HEK293 (cell line): ENCODE measurements around the gene PROK1.

Experiments used
- PRDM1 ChIP-seq: fragments of 450-650 bp; formaldehyde crosslinking; IDR thresholded peaks from 2 replicates; pipeline ENCODE4; 2016; ENCODE audit warnings: missing biosample characterization, missing genetic modification characterization
- YY2 ChIP-seq: fragments of 450-650 bp; formaldehyde crosslinking; IDR thresholded peaks from 2 replicates; pipeline ENCODE4 v1.5.1; 2016; ENCODE audit warnings: missing biosample characterization, missing genetic modification characterization
- ZBTB44 ChIP-seq: fragments of 450-650 bp; IDR thresholded peaks from 2 replicates; pipeline ENCODE4 v1.5.1; 2018; ENCODE audit warnings: missing biosample characterization, mild to moderate bottlenecking, missing genetic modification characterization
- ZBTB8A ChIP-seq: fragments of 450-650 bp; formaldehyde crosslinking; IDR thresholded peaks from 2 replicates; pipeline ENCODE4 v1.5.1; 2016; ENCODE audit warnings: missing biosample characterization, missing genetic modification characterization
- ZFP3 ChIP-seq: fragments of 450-650 bp; formaldehyde crosslinking; IDR thresholded peaks from 2 replicates; pipeline ENCODE4 v1.5.1; 2016; ENCODE audit warnings: low read depth, missing biosample characterization, missing genetic modification characterization
- ZNF18 ChIP-seq: fragments of 450-650 bp; formaldehyde crosslinking; IDR thresholded peaks from 2 replicates; pipeline ENCODE4 v1.5.1; 2016; ENCODE audit warnings: missing biosample characterization, missing genetic modification characterization
- ZNF311 ChIP-seq: fragments of 450-650 bp; formaldehyde crosslinking; IDR thresholded peaks from 2 replicates; pipeline ENCODE4 v1.5.1; 2017; ENCODE audit warnings: missing biosample characterization, missing genetic modification characterization, borderline replicate concordance
- ZNF501 ChIP-seq: fragments of 450-650 bp; formaldehyde crosslinking; IDR thresholded peaks from 2 replicates; pipeline ENCODE4 v1.5.1; 2016; ENCODE audit warnings: missing biosample characterization, missing genetic modification characterization
- ZNF830 ChIP-seq: fragments of 450-650 bp; IDR thresholded peaks from 2 replicates; pipeline ENCODE4 v1.5.0; 2018; ENCODE audit warnings: missing biosample characterization, missing genetic modification characterization, low read depth, mild to moderate bottlenecking, moderate library complexity
- TF ChIP-seq, protein P1 (sequence below): fragments of 450-650 bp; formaldehyde crosslinking; IDR thresholded peaks from 2 replicates; pipeline ENCODE4 v1.5.1; 2016; ENCODE audit warnings: missing biosample characterization, missing genetic modification characterization
- TF ChIP-seq, protein P2 (sequence below): fragments of 450-650 bp; formaldehyde crosslinking; IDR thresholded peaks from 2 replicates; pipeline ENCODE4 v1.5.1; 2016; ENCODE audit warnings: missing biosample characterization, missing genetic modification characterization

DNA sequence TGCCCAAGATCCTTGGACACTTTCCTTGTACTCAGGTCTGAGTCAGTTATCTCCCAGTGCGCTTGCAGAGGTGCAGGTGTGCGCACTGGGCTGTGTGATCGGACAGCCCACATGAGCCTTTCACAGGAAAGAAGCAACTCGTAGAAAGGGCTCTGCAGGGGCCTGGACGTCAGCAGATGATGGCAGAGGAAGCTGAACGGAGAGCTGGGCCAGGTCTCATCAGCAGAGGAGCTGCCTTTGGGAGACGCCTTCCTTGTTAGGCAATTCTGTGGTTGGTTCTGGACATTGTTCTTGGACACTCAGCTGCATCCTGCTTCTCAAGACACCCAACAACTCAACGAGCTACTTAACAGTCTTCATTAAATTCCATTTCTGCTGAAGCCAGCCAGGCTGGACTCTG lies 7.5 kb upstream of the PROK1 start:
- TF ChIP-seq, protein P1, sequence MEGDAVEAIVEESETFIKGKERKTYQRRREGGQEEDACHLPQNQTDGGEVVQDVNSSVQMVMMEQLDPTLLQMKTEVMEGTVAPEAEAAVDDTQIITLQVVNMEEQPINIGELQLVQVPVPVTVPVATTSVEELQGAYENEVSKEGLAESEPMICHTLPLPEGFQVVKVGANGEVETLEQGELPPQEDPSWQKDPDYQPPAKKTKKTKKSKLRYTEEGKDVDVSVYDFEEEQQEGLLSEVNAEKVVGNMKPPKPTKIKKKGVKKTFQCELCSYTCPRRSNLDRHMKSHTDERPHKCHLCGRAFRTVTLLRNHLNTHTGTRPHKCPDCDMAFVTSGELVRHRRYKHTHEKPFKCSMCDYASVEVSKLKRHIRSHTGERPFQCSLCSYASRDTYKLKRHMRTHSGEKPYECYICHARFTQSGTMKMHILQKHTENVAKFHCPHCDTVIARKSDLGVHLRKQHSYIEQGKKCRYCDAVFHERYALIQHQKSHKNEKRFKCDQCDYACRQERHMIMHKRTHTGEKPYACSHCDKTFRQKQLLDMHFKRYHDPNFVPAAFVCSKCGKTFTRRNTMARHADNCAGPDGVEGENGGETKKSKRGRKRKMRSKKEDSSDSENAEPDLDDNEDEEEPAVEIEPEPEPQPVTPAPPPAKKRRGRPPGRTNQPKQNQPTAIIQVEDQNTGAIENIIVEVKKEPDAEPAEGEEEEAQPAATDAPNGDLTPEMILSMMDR = no peak
- no peak for TF ChIP-seq ZNF311 (tag by site-specific recombination)
- TF ChIP-seq ZNF18 (tag by site-specific recombination) = no peak
- TF ChIP-seq PRDM1 (tag by site-specific recombination) = no peak
- TF ChIP-seq ZBTB44 (tag by site-specific recombination) = no peak
- no peak for TF ChIP-seq ZBTB8A
- no peak for TF ChIP-seq ZFP3 (tag by site-specific recombination)
- TF ChIP-seq, protein P2, sequence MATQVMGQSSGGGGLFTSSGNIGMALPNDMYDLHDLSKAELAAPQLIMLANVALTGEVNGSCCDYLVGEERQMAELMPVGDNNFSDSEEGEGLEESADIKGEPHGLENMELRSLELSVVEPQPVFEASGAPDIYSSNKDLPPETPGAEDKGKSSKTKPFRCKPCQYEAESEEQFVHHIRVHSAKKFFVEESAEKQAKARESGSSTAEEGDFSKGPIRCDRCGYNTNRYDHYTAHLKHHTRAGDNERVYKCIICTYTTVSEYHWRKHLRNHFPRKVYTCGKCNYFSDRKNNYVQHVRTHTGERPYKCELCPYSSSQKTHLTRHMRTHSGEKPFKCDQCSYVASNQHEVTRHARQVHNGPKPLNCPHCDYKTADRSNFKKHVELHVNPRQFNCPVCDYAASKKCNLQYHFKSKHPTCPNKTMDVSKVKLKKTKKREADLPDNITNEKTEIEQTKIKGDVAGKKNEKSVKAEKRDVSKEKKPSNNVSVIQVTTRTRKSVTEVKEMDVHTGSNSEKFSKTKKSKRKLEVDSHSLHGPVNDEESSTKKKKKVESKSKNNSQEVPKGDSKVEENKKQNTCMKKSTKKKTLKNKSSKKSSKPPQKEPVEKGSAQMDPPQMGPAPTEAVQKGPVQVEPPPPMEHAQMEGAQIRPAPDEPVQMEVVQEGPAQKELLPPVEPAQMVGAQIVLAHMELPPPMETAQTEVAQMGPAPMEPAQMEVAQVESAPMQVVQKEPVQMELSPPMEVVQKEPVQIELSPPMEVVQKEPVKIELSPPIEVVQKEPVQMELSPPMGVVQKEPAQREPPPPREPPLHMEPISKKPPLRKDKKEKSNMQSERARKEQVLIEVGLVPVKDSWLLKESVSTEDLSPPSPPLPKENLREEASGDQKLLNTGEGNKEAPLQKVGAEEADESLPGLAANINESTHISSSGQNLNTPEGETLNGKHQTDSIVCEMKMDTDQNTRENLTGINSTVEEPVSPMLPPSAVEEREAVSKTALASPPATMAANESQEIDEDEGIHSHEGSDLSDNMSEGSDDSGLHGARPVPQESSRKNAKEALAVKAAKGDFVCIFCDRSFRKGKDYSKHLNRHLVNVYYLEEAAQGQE = no peak
- no peak for TF ChIP-seq ZNF830
- TF ChIP-seq ZNF501 (tag by site-specific recombination) = no peak
- TF ChIP-seq YY2 = no peak
